ENCODE measurements around the gene AR.

DNA sequence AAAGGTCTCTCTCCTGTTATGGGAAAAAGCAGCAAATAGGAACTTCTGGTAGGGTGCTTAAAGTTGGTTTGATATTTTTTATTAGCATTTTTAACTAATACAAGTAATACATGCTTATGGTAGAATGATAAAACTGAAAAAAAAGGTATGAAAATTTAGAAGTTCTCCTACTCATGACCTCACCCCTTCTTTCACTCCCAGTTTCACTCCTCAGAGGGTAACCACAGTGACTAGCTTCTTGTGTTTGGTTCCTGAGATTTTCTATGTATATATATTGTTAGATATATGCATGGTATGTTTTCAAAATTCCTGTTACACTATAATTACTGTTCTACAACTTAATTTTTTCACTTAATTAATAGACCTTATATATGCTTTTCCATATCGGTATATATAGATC is 66.5 kb downstream of the AR start:
- TF ChIP-seq BHLHE40 (IDR thresholded peaks at IDR 0.05; ENCODE audit: low read length) (no peak), POLR2AphosphoS5 (IDR thresholded peaks at IDR 0.05; ENCODE audit: low read depth, low read length) (no peak), CHD2 (IDR thresholded peaks at IDR 0.05; ENCODE audit: low read depth, low read length) (no peak), PHF8 (CRISPR knock-in tag; IDR thresholded peaks at IDR 0.05) (no peak), ZNF24 (IDR thresholded peaks at IDR 0.05) (no peak), ARNT (IDR thresholded peaks at IDR 0.05) (no peak), ZKSCAN8 (CRISPR knock-in tag; IDR thresholded peaks at IDR 0.05; ENCODE audit: borderline replicate concordance) (no peak), CHD4 (IDR thresholded peaks at IDR 0.05; ENCODE audit: borderline replicate concordance, low read length) (no peak), U2AF2 (IDR thresholded peaks at IDR 0.05; ENCODE audit: low read depth, low read length) (no peak), CBX5 (CRISPR knock-in tag; IDR thresholded peaks at IDR 0.05; ENCODE audit: borderline replicate concordance) (no peak), FOXA1 (IDR thresholded peaks at IDR 0.05) (no peak), FOXA1 (CRISPR knock-in tag; IDR thresholded peaks at IDR 0.05) (no peak), NONO (IDR thresholded peaks at IDR 0.05) (no peak), NONO (CRISPR knock-in tag; conservative IDR thresholded peaks at IDR 0.05) (no peak)
- TF ChIP-seq, protein P1, sequence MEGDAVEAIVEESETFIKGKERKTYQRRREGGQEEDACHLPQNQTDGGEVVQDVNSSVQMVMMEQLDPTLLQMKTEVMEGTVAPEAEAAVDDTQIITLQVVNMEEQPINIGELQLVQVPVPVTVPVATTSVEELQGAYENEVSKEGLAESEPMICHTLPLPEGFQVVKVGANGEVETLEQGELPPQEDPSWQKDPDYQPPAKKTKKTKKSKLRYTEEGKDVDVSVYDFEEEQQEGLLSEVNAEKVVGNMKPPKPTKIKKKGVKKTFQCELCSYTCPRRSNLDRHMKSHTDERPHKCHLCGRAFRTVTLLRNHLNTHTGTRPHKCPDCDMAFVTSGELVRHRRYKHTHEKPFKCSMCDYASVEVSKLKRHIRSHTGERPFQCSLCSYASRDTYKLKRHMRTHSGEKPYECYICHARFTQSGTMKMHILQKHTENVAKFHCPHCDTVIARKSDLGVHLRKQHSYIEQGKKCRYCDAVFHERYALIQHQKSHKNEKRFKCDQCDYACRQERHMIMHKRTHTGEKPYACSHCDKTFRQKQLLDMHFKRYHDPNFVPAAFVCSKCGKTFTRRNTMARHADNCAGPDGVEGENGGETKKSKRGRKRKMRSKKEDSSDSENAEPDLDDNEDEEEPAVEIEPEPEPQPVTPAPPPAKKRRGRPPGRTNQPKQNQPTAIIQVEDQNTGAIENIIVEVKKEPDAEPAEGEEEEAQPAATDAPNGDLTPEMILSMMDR (CRISPR knock-in tag; IDR thresholded peaks at IDR 0.05) = no peak
- TF ChIP-seq, protein P2, sequence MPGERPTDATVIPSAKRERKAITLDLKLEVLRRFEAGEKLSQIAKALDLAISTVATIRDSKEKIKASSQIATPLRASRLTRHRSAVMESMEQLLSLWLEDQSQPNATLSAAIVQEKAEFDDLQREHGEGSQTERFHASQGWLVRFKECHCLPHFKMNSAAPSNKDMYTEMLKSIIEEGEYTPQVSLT (CRISPR knock-in tag; IDR thresholded peaks at IDR 0.05; ENCODE audit: borderline replicate concordance, low read depth) = no peak
